DMS 273 treated with DMSO at 0.1 percent for 48 hours (cell line): Measurements from ENCODE around the gene TMEM52.
"Not testable (repeated sequence)": the region's sequence is repeated elsewhere in the genome, so short reads cannot be mapped to it uniquely, and the experiment has no call there.

Experiments
- DNase-seq: peaks from one replicate; lab custom pipeline; 2025; lab: John Stamatoyannopoulos, UW

The TMEM52 gene

GRCh38 chr1:1946540-1946939, 27.5 kb upstream of the TMEM52 start:
- DNase-seq = no peak

- DNase-seq = no peak
These were observed 26.8 kb upstream of the TMEM52 start for GRCh38 chr1:1945782-1946393.

- DNase-seq = no peak
These were observed 24.9 kb upstream of the TMEM52 start for GRCh38 chr1:1943834-1944570.

- DNase-seq = no peak
These were observed 23.9 kb upstream of the TMEM52 start for GRCh38 chr1:1942753-1943656.

GRCh38 chr1:1941868-1942752, 23.0 kb upstream of the TMEM52 start:
- no peak for DNase-seq

- DNase-seq = no peak
These were observed 22.2 kb upstream of the TMEM52 start for GRCh38 chr1:1941211-1941841.

GRCh38 chr1:1940123-1940425, 21.0 kb upstream of the TMEM52 start:
- DNase-seq = no peak

- no peak for DNase-seq
These were observed 20.4 kb upstream of the TMEM52 start for GRCh38 chr1:1939296-1940122.

GRCh38 chr1:1938613-1939295, 19.7 kb upstream of the TMEM52 start:
- no peak for DNase-seq

- DNase-seq = no peak
These were observed 19.1 kb upstream of the TMEM52 start for GRCh38 chr1:1938276-1938573.

GRCh38 chr1:1937549-1938275, 18.6 kb upstream of the TMEM52 start:
- no peak for DNase-seq

GRCh38 chr1:1937061-1937460, 18.0 kb upstream of the TMEM52 start:
- DNase-seq = no peak

GRCh38 chr1:1934848-1935247, 15.8 kb upstream of the TMEM52 start:
- DNase-seq = not testable (repeated sequence)

GRCh38 chr1:1929639-1930545, 10.8 kb upstream of the TMEM52 start:
- no peak for DNase-seq

- no peak for DNase-seq
These were observed 10.1 kb upstream of the TMEM52 start for GRCh38 chr1:1929102-1929638.

- DNase-seq = no peak
These were observed 9.4 kb upstream of the TMEM52 start for GRCh38 chr1:1928231-1929101.

GRCh38 chr1:1927751-1928150, 8.7 kb upstream of the TMEM52 start:
- DNase-seq = no peak
